HEK293 (cell line): ENCODE measurements around the gene HSBP1.

Source experiments
- MYNN ChIP-seq: fragments of 450-650 bp; formaldehyde crosslinking; IDR thresholded peaks from 2 replicates; pipeline ENCODE4 v1.5.1; 2016; ENCODE audit warnings: missing biosample characterization, missing genetic modification characterization, borderline replicate concordance
- ZNF398 ChIP-seq: fragments of 450-650 bp; formaldehyde crosslinking; IDR thresholded peaks from 2 replicates; pipeline ENCODE4 v1.5.1; 2017; ENCODE audit warnings: missing biosample characterization, missing genetic modification characterization
- ZNF777 ChIP-seq: fragments of 450-650 bp; formaldehyde crosslinking; IDR thresholded peaks from 2 replicates; pipeline ENCODE4 v1.5.1; 2017; ENCODE audit warnings: missing biosample characterization, missing genetic modification characterization, borderline replicate concordance

DNA sequence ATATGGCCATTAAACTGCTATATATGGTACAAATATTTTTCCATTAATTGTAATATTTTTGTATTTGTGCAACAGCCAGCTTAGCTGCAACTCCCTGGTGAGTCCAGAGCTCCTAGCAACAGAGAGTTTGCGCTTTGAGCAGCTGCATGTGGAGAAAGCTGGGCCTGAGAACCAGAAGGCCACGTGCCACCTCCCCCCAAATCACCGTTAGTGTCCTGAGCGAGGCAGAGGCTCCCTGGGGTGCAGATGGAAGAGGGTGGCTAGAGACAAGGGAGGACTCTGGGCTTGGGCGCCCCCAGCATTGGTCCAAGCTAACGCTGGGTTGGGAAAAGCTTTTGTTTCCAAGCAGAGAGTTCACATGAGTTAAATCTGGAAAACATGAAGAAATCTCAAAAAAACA is 41.6 kb downstream of the HSBP1 start:
- TF ChIP-seq MYNN (tag by site-specific recombination) (no peak), ZNF777 (no peak), ZNF398 (no peak)
